Thymus (tissue), 11 donors: ENCODE data around the gene CDH23. TPM values are rescaled to one million over a fixed set of nuclear protein-coding genes. Genes with fewer than 3 reads are reported as not detected.

Experiments used
- DNase-seq, 9 donors: peaks; one replicate each; pipeline ENCODE4 v3.0.0-alpha.2; 2013; ENCODE audit warnings: low spot score in 9 of 9, low read depth in 6 of 9, missing footprints in 1 of 9
- H3K27ac ChIP-seq, 2 donors: one replicate each; pipeline ENCODE4 v1.5.1; 2013; ENCODE audit warnings: control low read depth in 1 of 2, low read depth in 1 of 2, low read length in 1 of 2, mild to moderate bottlenecking in 1 of 2, moderate library complexity in 1 of 2
- H3K27me3 ChIP-seq, 2 donors: one replicate each; pipeline ENCODE4 v1.5.1; 2013; ENCODE audit warnings: low read length in 1 of 2; ENCODE audit not compliant: control insufficient read depth in 2 of 2, insufficient read depth in 1 of 2
- H3K36me3 ChIP-seq, 2 donors: one replicate each; pipeline ENCODE4 v1.5.1; 2013; ENCODE audit warnings: low read length in 1 of 2, mild to moderate bottlenecking in 1 of 2, moderate library complexity in 1 of 2; ENCODE audit not compliant: control insufficient read depth in 2 of 2, insufficient read depth in 2 of 2
- H3K4me1 ChIP-seq, 2 donors: one replicate each; pipeline ENCODE4 v1.5.1; 2013; ENCODE audit warnings: low read length in 2 of 2; ENCODE audit not compliant: control insufficient read depth in 2 of 2, insufficient read depth in 2 of 2
- H3K4me3 ChIP-seq, 2 donors: one replicate each; pipeline ENCODE4 v1.5.1; 2013; ENCODE audit warnings: low read length in 2 of 2, control low read depth in 1 of 2, mild to moderate bottlenecking in 1 of 2
- H3K9me3 ChIP-seq, 2 donors: one replicate each; pipeline ENCODE4 v1.5.1; 2013; ENCODE audit warnings: low read length in 1 of 2, mild to moderate bottlenecking in 1 of 2; ENCODE audit not compliant: control insufficient read depth in 2 of 2, insufficient read depth in 1 of 2
- WGBS: extraction: QIAGEN DNeasy Blood & Tissue Kit; methylation state at CpG from one replicate; pipeline ENCODE4 v1.1.7; 2013; 5-methylcytosine and 5-hydroxymethylcytosine counted together
- polyA plus RNA-seq: library from polyadenylated mRNA; stranded (reverse); fragments of 200-250 nt; gene quantifications from one replicate; pipeline ENCODE4 v1.2.3, GENCODE V29; 2013
- total RNA-seq: library from RNA; stranded (reverse); fragments of 120-200 nt; gene quantifications from one replicate; pipeline ENCODE4 v1.2.4, GENCODE V29; 2013
- donor health status: healthy.

Gene CDH23
- total and polyA plus RNA-seq, 2 donors: 9.1 TPM

- Histone ChIP-seq H3K4me1 (no peaks in the 10 kb centered on the region), H3K4me3 (no peak overlapping the region), H3K27me3 (no peaks in the 10 kb centered on the region), H3K36me3 (no peaks in the 10 kb centered on the region), H3K9me3 (no peaks in the 10 kb centered on the region), H3K27ac (no peak overlapping the region)
- DNase-seq: no peak
- WGBS: 94% methylated on average over 16 of the region's 16 CpGs
Observed at GRCh38 chr10:71431239-71432100, 34.8 kb downstream of the CDH23 start.

- no peaks in the 10 kb centered on the region for H3K27me3 ChIP-seq
- WGBS: 85% methylated on average over 15 of the region's 15 CpGs
- no peak for DNase-seq
- no peak overlapping the region for H3K4me3 ChIP-seq
- H3K9me3 ChIP-seq: no peaks in the 10 kb centered on the region
- no peaks in the 10 kb centered on the region for H3K4me1 ChIP-seq
- no peak overlapping the region for H3K27ac ChIP-seq
- no peaks in the 10 kb centered on the region for H3K36me3 ChIP-seq
Observed at GRCh38 chr10:71432101-71432905, 35.6 kb downstream of the CDH23 start.

GRCh38 chr10:71432956-71433767 is 36.4 kb downstream of the CDH23 start:
- Histone ChIP-seq H3K4me1 (no peaks in the 10 kb centered on the region), H3K27ac (no peak overlapping the region), H3K4me3 (no peak overlapping the region), H3K27me3 (no peaks in the 10 kb centered on the region), H3K36me3 (no peaks in the 10 kb centered on the region), H3K9me3 (no peaks in the 10 kb centered on the region)
- WGBS: 97% methylated on average over 11 of the region's 11 CpGs
- DNase-seq: no peak

GRCh38 chr10:71433768-71434744 is 37.3 kb downstream of the CDH23 start:
- no peak for DNase-seq
- Histone ChIP-seq H3K27me3 (no peaks in the 10 kb centered on the region), H3K4me1 (no peaks in the 10 kb centered on the region), H3K36me3 (no peaks in the 10 kb centered on the region), H3K9me3 (no peaks in the 10 kb centered on the region), H3K27ac (no peak overlapping the region), H3K4me3 (no peak overlapping the region)
- WGBS: 88% methylated on average over 10 of the region's 10 CpGs

- DNase-seq: no peak
- Histone ChIP-seq H3K36me3 (no peaks in the 10 kb centered on the region), H3K4me1 (no peaks in the 10 kb centered on the region), H3K9me3 (no peaks in the 10 kb centered on the region), H3K27ac (no peak overlapping the region), H3K27me3 (no peaks in the 10 kb centered on the region), H3K4me3 (no peak overlapping the region)
- 95% methylated on average over 4 of the region's 4 CpGs for WGBS
Observed at GRCh38 chr10:71434760-71435394, 38.2 kb downstream of the CDH23 start.

- 93% methylated on average over 6 of the region's 6 CpGs for WGBS
- no peak overlapping the region for H3K4me3 ChIP-seq
- H3K36me3 ChIP-seq: no peaks in the 10 kb centered on the region
- no peak for DNase-seq
- no peaks in the 10 kb centered on the region for H3K9me3 ChIP-seq
- no peaks in the 10 kb centered on the region for H3K4me1 ChIP-seq
- no peaks in the 10 kb centered on the region for H3K27me3 ChIP-seq
- no peak overlapping the region for H3K27ac ChIP-seq
Observed at GRCh38 chr10:71435571-71436267, 39.0 kb downstream of the CDH23 start.

- Histone ChIP-seq H3K27me3 (no peaks in the 10 kb centered on the region), H3K4me1 (no peaks in the 10 kb centered on the region), H3K4me3 (no peak overlapping the region), H3K9me3 (no peaks in the 10 kb centered on the region), H3K27ac (no peak overlapping the region), H3K36me3 (no peaks in the 10 kb centered on the region)
- DNase-seq: no peak
- WGBS: 90% methylated on average over 11 of the region's 11 CpGs
Observed at GRCh38 chr10:71436268-71437125, 39.8 kb downstream of the CDH23 start.
